Astrocyte (in vitro differentiated cells and primary cell): ENCODE results near the gene LRRC47.

Experiments used
- CTCF ChIP-seq: IDR thresholded peaks from 2 replicates; pipeline ENCODE4 v1.5.1; 2011; ENCODE audit warnings: low read depth, mild to moderate bottlenecking, inconsistent platforms, low read length, moderate library complexity; ENCODE audit not compliant: insufficient read depth
- EZH2 ChIP-seq: IDR thresholded peaks from 2 replicates; pipeline ENCODE4 v1.6.1; 2012; ENCODE audit warnings: mild to moderate bottlenecking, low read length, inconsistent platforms; ENCODE audit not compliant: insufficient read depth

GRCh38 chr1:3733094-3733882, 63.0 kb downstream of the LRRC47 start:
- TF ChIP-seq CTCF (no peak), EZH2 (peak; percentile 25)
